ENCODE data around the gene CEACAM21.
"Not testable (repeated sequence)": the region's sequence is repeated elsewhere in the genome, so short reads cannot be mapped to it uniquely, and the experiment has no call there.

DNA sequence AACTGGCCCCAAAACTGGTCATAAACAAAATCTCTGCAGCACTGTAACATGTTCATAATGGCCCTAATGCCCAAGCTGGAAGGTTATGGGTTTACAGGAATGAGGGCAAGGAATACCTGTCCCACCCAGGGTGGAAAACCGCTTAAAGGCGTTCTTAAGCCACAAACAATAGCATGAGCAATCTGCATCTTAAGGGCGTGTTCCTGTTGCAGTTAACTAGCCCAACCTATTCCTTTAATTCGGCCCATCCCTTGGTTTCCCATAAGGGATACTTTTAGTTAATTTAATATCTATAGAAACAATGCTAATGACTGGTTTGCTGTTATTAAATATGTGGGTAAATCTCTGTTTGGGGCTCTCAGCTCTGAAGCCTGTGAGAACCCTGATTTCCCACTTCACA, 5.1 kb downstream of the CEACAM21 start:
- TF ChIP-seq CTCF (IDR thresholded peaks at IDR 0.05); ZNF232 (CRISPR knock-in tag; IDR thresholded peaks at IDR 0.05); NFYB (CRISPR knock-in tag; conservative IDR thresholded peaks at IDR 0.05; ENCODE audit: low read depth); TCF7 (CRISPR knock-in tag; IDR thresholded peaks at IDR 0.05; ENCODE audit: low read depth); ZNF281 (CRISPR knock-in tag; IDR thresholded peaks at IDR 0.05): not testable (repeated sequence)

All from WTC11 (cell line).